GM18507 (cell line): ENCODE results near the gene NEBL.

Experiments used
- DNase-seq: peaks from one replicate; pipeline ENCODE4 v3.0.0; 2011; ENCODE audit warnings: low read depth; ENCODE audit not compliant: insufficient read length; ENCODE audit errors: extremely low spot score
- FAIRE-seq: peaks from 2 replicates; lab custom pipeline; 2011; peaks lifted over from hg19 to GRCh38; lab: Jason Lieb, UNC

The NEBL gene

GRCh38 chr10:20811131-20811530 lies 86.0 kb downstream of the NEBL start:
- DNase-seq (no peak), FAIRE-seq (no peak)

- no peak for FAIRE-seq
These were observed 87.5 kb downstream of the NEBL start for GRCh38 chr10:20809631-20810030.

DNA sequence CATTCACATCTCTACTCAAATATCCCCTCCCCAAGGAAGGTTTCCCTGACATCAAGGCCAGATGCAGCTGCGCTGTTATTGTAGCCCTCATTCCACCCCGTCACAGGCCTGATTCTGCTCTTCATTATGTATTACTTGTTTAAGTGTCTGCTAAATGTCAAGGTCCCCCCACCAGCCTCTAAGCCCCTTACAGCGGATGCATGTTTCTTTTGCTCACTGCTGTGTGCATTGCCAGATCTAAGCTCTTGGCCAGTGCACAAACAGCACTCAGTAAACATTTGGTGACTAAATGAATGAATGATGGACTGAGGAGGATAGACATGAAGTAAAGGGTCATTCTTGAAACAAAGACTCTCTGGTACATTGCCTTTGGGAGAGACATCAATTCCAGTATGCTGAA lies 90.6 kb downstream of the NEBL start:
- no peak for FAIRE-seq

More at GRCh38 chr10:20809631-20810030, 87.5 kb downstream of the NEBL start:
- no peak for DNase-seq

DNA sequence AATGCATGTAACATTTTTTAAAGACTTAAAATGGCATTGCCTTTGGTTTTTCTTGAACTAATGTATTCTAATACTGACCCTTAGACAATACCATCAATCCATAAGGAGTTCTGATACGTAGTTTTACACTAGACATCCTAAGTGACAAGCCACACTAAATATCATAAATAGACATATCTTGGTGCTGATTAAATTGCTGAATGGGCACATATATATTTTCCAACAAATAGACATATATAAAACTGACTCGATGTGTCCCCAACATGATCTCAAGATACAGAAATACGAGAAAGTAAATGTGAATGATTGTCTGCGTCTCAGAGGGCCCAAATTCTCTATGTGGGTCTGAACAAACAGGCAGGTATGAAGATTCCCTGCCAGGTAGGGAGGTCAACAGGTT lies 99.8 kb downstream of the NEBL start:
- FAIRE-seq (no peak), DNase-seq (no peak)

More for the DNA sequence above, 90.6 kb downstream of the NEBL start:
- no peak for DNase-seq

DNA sequence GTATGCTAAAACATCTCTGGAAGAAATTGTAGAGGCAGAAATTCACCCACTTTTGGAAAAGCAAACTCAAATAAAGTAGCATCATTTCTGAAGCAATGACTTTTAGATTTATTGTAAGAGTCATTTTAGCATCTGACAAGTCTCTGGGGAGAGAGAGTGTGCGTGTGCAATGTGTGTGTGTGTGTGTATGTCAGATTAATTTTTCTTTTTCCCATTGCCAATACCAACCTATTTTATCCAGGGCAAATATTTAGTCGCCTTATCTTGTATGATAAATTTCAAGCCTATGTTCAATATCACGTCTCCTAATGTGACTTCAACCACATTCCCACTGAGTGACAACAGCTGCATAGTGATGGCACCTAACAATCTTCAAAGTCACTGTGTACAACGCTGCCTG lies 101.7 kb downstream of the NEBL start:
- FAIRE-seq (no peak), DNase-seq (no peak)

DNA sequence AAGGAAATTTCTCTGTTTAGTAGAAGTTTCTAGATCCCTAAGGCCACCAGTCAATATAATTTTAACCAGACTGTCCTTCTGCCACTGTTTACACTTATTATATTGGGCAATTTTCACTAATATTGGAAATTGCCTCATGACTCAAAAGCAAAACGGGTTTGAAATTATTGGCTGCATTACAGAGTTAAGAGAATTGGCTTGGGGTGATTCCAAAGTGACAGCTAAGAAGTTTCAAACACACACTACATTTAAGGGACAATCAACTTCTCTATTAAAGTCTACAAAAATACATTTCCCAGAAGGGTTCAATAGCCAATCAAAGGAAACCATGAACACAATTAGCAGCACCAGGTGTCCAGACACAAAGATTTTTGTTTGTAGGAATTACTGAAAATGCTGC lies 111.9 kb downstream of the NEBL start:
- FAIRE-seq (no peak), DNase-seq (no peak)

DNA sequence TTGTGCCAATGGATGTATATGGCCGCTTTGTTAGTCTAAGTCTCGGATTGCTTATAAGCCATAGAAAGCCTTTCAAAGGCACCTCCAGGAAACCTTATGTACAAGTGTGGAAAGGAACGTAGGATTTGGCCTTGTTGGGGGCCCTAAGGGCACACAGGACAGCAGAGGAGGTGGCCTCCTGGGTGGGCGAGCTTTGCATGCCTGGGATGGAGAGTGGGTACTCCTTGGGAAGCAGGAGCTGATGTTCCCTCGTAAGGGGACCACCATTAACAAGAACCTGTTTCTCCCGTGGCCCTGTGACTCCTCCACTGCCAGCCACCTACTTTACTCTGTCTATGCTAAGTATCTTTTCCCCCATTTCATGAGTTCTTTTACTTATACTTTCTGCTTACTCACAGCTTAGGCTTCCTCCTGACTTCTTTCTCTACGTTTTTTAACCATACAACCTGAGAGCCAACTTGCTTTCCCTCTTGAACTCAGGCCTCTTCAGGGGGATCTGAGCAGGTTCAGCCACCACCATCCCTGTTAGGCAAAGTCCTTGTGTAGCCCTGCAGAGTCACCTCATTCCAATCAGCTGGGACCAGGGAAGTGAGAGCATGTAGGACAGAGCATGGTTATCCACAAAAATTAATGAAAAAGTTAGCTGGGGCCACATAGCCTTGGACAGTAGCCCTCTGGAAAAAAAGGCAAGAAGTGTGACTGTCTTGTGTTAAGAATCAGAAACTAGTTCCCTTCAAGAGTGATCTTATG lies 118.9 kb downstream of the NEBL start:
- DNase-seq, result no peak
- no peak for FAIRE-seq

GRCh38 chr10:20776384-20777118 lies 120.6 kb downstream of the NEBL start:
- FAIRE-seq, result no peak
- no peak for DNase-seq

DNA sequence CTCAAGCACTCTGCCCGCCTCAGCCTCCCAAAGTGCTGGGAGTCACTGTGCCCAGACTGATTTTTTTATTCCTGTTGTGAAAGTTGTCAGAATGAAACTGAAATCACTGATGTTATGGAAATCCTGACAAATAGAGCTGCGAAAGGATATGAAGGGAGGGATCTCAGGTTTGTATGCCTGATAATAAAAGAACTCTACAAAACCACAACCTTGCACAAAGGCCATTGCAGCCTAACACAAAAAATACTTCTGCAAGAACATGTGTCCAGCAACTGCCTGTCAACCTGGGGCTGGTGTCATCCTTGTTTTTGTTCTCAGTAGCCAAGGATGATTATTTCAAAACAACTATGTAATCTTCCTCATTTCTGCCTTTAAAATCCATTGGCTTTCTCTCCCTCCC lies 126.1 kb downstream of the NEBL start:
- FAIRE-seq (no peak), DNase-seq (no peak)

DNA sequence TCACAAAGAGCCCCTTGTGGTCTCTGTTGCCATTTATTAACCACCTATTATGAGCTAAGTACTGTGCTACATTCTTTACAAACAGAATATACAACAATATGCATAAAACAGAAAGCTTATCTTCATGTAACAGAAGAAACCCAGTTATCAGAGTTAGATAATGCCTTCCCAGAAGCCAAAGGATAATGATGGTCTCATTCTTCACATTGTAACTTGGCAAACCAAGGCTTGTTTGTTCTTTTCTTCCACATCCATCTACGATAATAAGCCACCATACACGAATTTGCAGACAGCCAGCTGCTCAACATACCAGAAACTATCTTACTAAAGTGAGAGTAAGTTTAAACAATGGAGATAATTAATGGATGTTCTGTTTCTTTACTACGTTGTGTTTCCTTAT lies 127.6 kb downstream of the NEBL start:
- no peak for DNase-seq
- no peak for FAIRE-seq

DNA sequence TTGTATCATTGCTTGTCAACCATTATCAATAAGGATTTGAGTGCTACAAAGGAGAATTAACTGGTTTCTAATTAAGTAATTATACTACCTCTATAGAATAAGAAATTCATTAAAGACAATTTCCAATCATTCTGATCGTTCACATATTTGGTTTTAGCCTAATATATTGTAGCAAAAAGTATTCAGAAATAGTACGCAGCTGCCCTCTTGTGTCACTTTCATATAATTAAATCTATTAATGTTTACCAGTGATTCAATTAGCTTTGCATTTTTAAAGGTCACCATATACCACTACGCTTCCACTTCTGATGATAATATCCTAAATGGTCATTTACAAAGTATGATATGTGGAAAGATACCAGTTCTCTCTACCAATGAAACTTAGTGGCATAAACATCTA lies 128.3 kb downstream of the NEBL start:
- FAIRE-seq (no peak), DNase-seq (no peak)

GRCh38 chr10:20767028-20767427 lies 130.1 kb downstream of the NEBL start:
- FAIRE-seq (no peak), DNase-seq (no peak)

GRCh38 chr10:20765066-20765465 lies 132.0 kb downstream of the NEBL start:
- DNase-seq, result no peak
- no peak for FAIRE-seq

DNA sequence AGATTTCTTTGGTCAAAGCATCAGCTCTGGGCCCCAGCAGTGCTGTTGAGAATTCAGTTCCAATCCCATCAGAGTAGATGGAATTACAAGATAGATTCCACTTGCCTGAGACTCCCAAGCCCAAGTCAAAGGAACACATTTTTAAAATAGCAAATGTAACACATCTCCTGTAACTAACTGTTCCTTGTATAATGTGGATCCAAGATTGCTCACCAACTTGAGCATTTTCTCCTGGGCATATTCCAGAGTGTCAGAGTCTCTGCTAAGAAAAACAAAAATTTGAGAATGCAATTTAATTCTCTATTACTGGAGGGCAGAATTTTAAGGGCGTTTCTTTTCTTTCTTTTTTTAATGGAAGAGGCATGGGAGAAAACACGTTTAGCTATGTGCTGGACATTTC lies 136.7 kb downstream of the NEBL start:
- FAIRE-seq (no peak), DNase-seq (no peak)

DNA sequence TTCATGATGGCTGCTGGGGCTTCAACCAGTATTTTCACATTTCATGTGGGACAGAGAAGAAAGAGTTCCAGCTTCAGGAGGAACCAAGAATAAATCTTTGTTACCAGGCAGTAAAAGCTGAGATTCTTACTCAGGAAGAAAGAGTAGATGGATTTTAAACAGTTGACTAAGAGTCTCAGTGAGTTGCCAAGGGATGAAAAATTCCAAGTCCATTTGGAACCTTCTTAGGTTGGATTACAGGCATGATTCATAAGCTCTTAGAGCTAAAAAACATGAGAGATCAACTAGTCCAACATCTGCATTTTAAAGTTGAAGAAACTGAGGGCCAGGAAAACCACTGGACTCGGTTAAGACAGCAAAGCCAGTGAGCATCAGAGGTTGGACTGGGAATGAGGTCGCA lies 148.6 kb downstream of the NEBL start:
- FAIRE-seq (no peak), DNase-seq (no peak)

DNA sequence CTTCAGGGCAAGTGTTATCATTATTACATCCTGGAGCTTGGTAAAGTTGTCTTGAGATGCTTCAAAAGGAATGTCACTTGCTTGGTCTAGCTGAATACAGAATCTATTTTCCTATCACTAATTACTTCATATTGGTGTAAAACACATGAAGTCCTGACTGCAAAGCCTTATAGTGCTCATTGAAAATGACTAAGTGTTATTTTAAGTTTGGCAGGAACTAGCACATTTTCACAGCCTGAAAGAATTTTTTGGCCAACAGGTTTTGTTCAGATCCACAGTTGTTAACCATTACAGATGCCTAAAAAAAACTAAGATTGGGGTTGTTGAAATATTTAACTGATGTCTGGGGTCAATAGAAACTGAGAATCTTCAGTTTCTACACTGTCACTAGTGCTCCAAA lies 149.3 kb downstream of the NEBL start:
- DNase-seq, result no peak
- no peak for FAIRE-seq

DNA sequence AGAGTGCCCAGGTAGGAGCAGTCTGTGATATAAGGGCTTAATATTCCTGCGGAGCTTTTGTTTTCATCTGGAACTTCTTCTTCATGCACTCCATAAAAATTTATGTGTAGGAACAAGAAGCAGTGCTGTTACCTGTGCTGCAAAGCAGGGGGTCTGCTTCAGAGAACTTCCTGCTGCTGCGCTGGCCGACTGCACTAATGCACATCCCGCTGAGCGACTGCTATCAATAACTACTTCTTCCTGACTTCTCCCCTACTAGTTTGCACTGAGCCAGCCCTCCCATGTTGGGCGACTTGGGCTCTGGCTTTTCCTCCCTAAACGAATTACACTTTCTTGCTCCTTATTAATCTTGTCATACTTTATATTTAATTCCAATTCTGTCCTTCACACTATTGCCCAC lies 150.3 kb downstream of the NEBL start:
- DNase-seq (no peak), FAIRE-seq (no peak)

DNA sequence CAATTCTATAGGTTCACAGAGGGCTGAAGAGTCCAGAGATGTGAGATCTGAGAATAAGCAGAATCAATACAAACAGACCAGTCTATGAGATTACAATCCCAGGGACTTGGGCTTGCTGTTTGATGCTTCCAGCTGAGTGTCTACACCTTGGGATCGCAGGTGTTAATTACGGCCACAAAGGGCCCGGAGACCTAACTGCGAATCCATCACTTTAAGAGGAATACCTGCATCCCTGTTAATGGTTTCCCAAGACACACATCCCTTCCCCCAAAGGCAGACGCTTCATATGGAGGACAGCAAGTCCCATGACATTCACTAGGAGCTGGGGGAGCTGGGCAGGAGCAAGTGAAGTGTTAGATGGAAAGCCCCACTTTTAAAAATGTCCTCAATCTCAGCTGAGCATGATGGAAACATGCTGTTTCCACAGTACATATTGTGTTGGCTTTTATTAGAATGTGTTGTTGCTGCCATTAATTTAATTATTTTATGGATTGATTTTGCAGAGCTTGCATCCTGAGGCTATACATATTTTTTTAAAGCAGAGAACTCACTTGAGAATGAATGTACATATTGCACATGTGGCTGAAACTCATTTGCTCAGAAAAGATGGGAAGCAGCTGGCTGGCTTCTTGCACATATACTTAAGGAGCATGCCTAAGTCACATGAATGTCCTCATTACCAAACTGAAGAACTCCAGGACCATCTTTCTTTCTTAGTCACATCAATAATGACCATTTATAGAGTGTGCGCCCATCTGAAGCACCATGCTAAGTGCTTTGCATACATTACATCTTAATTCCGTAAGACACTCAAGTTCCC lies 151.3 kb downstream of the NEBL start:
- FAIRE-seq, result no peak
- DNase-seq, result no peak

- FAIRE-seq, result no peak
These were observed 152.3 kb downstream of the NEBL start for GRCh38 chr10:20744821-20745220.

GRCh38 chr10:20743942-20744341 lies 153.2 kb downstream of the NEBL start:
- no peak for FAIRE-seq
- no peak for DNase-seq

More at GRCh38 chr10:20744821-20745220, 152.3 kb downstream of the NEBL start:
- no peak for DNase-seq
